HAP-1 (cell line): ENCODE data around the gene TGFB1.

Source experiments
- DNase-seq, 2 experiments: peaks; one replicate each; pipeline ENCODE4 v3.0.0-alpha.2; 2016 to 2020; ENCODE audit warnings: low spot score in 2 of 2
- H3K27me3 ChIP-seq: fragments of 250-450 bp; sonication (Bioruptor Pico); 2 replicates; pipeline ENCODE4 v1.5.1; 2020; ENCODE audit warnings: low read depth, mild to moderate bottlenecking, moderate library complexity
- H3K36me3 ChIP-seq: fragments of 250-450 bp; sonication (Bioruptor Pico); replicated peaks from 2 replicates; pipeline ENCODE4 v1.5.1; 2020; ENCODE audit warnings: mild to moderate bottlenecking
- H3K4me1 ChIP-seq: fragments of 250-450 bp; sonication (Bioruptor Pico); 2 replicates; pipeline ENCODE4 v1.5.1; 2020; ENCODE audit warnings: mild to moderate bottlenecking
- H3K4me3 ChIP-seq: fragments of 250-450 bp; sonication (Bioruptor Pico); 2 replicates; pipeline ENCODE4 v1.5.1; 2020; ENCODE audit warnings: mild to moderate bottlenecking, moderate library complexity
- H3K9me3 ChIP-seq: fragments of 250-450 bp; sonication (Bioruptor Pico); 2 replicates; pipeline ENCODE4 v1.5.1; 2020; ENCODE audit warnings: mild to moderate bottlenecking, moderate library complexity
- in situ Hi-C: fragments of 300-500 bp; cut with MboI; formaldehyde crosslinking; loops from 3 replicates; pipeline ENCODE4 v1.14.3; 2020; ENCODE audit warnings: low sequenced_read_pairs, inconsistent platforms, mixed read lengths

The TGFB1 gene

DNA sequence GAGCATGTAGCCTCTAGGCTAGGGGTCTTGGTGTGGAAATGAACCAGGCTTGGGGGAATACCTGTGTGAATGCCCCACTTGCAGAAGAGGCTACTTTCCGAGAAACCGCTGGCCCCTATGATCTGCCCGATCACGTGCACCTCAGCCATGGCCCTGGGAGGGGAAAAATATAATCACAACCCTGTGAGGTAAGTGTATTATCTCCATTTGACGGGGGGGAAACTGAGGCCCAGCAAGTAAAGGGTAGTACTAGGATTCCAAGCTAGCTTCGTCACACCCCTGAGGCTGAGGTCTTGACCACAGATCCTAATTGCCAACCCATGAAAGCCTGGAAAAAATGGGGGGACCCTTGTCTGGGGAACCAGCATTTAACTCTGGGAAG lies 9.6 kb upstream of the TGFB1 start:
- H3K4me1 ChIP-seq: peaks cover 5% of the 10 kb centered on the region
- no peaks in the 10 kb centered on the region for H3K9me3 ChIP-seq
- in situ Hi-C loops: no loop called here
- no peaks in the 10 kb centered on the region for H3K27me3 ChIP-seq
- no peak for DNase-seq
- H3K4me3 ChIP-seq: peak overlapping the region; percentile 80
- no peaks in the 10 kb centered on the region for H3K36me3 ChIP-seq

DNA sequence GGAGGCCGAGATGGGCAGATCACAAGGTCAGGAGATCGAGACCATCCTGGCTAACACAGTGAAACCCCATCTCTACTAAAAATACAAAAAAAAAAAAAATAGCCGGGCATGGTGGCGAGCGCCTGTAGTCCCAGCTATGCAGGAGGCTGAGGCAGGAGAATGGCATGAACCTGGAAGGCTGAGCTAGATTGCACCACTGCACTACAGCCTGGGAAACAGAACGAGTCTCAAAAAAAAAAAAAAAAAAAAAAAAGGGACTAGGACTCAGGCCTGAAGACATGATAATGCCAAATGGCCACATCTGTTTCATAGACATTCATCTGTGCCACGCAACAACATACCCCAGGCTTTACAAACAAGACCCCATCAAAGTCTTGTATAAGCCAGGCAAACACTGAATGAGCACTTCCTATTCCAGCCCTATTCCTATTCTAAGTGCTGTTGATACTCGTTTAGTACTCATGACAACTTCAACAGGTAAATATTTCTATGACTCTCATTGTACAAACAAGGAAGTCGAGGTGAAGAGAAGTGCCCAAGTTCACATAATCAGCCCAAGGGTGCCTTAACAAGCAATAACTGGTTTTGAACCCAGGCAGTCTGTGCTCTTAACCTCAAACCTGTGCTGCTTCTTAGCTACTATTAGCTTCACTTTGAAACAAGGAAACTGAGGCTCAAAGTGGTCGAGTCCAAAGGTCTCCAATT lies 8.6 kb upstream of the TGFB1 start:
- Histone ChIP-seq H3K9me3 (no peaks in the 10 kb centered on the region), H3K4me1 (peaks cover 5% of the 10 kb centered on the region), H3K4me3 (no peak overlapping the region), H3K36me3 (no peaks in the 10 kb centered on the region), H3K27me3 (no peaks in the 10 kb centered on the region)
- no peak for DNase-seq
- in situ Hi-C loops: no loop called here

- H3K27me3 ChIP-seq: no peaks in the 10 kb centered on the region
- no peaks in the 10 kb centered on the region for H3K36me3 ChIP-seq
- peaks cover 5% of the 10 kb centered on the region for H3K4me1 ChIP-seq
- no peak for DNase-seq
- H3K4me3 ChIP-seq: no peak overlapping the region
- no peaks in the 10 kb centered on the region for H3K9me3 ChIP-seq
- in situ Hi-C loops: no loop called here
These were observed 6.0 kb upstream of the TGFB1 start for GRCh38 chr19:41359741-41360140.

- in situ Hi-C loops: no loop called here
- Histone ChIP-seq H3K4me1 (peaks cover 3% of the 10 kb centered on the region; the same call in 1 of the 2 replicates), H3K36me3 (no peaks in the 10 kb centered on the region), H3K9me3 (no peaks in the 10 kb centered on the region), H3K27me3 (no peaks in the 10 kb centered on the region), H3K4me3 (no peak overlapping the region)
- no peak for DNase-seq
These were observed 4.0 kb upstream of the TGFB1 start for GRCh38 chr19:41357746-41358145.

DNA sequence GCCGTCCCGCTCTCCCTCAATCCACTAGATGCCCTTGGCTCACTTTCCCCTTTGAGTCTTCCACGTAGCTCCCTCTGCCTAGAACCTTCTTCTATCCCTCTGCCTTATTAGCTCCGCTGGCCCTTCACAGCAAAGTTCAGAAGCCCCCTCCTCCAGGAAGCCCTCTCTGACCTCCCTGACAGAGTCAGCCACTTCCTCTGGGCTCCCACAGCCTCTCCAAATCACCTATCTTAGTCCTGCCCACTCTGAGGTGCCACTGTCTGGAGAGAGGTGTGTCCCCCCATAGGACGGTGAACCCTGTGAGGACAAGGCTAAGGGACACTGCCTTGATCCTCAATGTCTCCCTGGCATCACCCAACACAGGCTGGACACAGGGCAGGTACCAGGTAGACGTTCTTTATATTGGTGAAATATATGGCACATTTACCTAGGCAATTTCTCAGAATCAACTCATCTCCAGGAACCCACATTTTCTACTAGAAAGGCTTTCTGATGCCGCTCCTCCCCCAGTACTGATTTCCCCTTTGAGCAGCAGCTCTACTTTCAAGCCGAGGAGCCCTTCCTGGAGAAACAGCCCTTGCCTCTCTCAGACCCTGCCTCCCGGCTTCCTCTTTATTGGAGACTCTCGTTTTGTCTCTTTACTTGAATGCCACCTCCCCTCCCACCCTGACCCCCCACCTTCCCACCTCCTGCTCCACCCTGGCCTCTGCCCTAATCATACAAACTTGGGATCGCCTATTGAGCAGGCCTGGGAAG lies 3.4 kb upstream of the TGFB1 start:
- no peaks in the 10 kb centered on the region for H3K9me3 ChIP-seq
- H3K27me3 ChIP-seq: no peaks in the 10 kb centered on the region
- DNase-seq: no peak
- H3K4me3 ChIP-seq: no peak overlapping the region
- H3K4me1 ChIP-seq: peaks cover 3% of the 10 kb centered on the region; the same call in 1 of the 2 replicates
- in situ Hi-C loops: no loop called here
- H3K36me3 ChIP-seq: no peaks in the 10 kb centered on the region

DNA sequence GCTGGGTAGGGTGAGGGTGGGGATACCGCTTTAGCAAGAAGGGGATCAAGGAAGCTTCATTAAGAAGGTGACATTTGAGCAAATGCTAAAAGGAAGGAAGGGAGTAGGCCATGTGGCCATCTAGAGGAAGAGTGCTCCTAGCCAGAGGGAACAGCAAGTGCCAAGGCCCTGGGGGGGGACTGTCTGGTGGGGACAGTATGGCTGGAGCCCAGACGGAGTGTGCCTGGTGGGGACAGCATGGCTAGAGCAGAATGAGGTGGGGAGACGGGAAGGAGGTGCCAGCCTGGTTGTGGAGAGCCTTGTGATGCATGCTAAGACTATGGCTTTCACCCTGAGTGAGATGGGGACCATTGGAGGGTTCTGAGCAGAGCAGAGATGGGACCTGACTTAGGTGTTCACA lies 2.1 kb upstream of the TGFB1 start:
- DNase-seq: no peak
- H3K36me3 ChIP-seq: no peaks in the 10 kb centered on the region
- H3K9me3 ChIP-seq: no peaks in the 10 kb centered on the region
- in situ Hi-C loops: no loop called here
- H3K4me1 ChIP-seq: peaks cover 3% of the 10 kb centered on the region; the same call in 1 of the 2 replicates
- no peak overlapping the region for H3K4me3 ChIP-seq
- no peaks in the 10 kb centered on the region for H3K27me3 ChIP-seq

DNA sequence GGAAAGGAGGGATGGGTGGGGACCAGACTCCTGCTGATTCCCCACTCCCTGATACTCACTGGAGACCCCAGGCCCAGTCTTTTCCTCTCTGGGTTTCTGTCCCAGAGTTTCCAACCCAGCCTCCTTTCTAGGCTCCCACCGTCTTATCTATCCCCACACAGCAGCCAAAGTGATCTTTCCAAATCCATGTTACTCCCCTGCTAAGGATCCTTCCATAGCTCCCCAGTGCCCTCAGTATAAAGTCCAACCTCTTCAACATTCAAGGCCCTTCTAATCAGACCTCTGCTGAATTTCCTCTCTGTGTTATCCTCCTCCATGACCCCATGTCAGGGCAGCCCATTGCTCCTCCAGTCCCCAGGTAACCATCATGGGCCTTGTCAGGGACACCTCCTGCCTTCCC lies 1.3 kb upstream of the TGFB1 start:
- Histone ChIP-seq H3K27me3 (no peaks in the 10 kb centered on the region), H3K4me3 (no peak overlapping the region), H3K4me1 (peaks cover 3% of the 10 kb centered on the region; the same call in 1 of the 2 replicates), H3K9me3 (no peaks in the 10 kb centered on the region), H3K36me3 (no peaks in the 10 kb centered on the region)
- no peak for DNase-seq
- in situ Hi-C loops: no loop called here

DNA sequence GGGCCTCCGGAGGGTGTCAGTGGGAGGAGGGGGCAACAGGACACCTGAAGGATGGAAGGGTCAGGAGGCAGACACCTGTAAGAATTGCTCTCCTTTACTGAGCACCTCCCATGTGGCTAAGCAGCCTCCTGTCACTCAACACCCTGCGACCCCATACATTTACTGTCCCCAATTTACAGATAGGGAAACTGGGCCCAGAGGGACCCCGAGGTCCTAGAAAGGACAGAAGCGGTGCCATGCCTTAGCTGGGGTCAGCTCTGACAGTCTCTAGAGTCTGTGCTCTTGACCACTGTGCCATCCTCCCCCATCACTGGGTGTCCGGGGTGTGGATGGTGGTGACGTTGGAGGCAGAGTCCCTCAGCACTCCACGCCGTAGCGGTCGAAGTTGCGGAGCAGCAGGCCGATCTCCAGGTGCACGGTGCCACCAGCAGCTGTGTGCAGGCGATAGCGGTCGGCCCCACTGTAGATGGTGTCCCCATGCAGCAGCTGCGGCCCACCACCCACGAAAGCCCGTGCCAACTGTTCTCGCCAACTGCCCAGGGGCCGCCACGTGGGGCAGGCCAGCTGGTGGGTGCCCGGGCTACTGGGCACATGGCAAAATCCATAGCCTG lies 726 bp upstream of the TGFB1 start:
- Histone ChIP-seq H3K27me3 (no peaks in the 10 kb centered on the region), H3K9me3 (no peaks in the 10 kb centered on the region), H3K4me3 (peak overlapping the region; percentile 73), H3K36me3 (no peaks in the 10 kb centered on the region), H3K4me1 (peaks cover 3% of the 10 kb centered on the region; the same call in 1 of the 2 replicates)
- DNase-seq: no peak
- in situ Hi-C loops: no loop called here

GRCh38 chr19:41352609-41353465 lies 885 bp downstream of the TGFB1 start:
- H3K4me1 ChIP-seq: peaks cover 3% of the 10 kb centered on the region; the same call in 1 of the 2 replicates
- DNase-seq: peak in 1 of 2 experiments; percentile 78
- peak overlapping the region; percentile 73 for H3K4me3 ChIP-seq
- H3K9me3 ChIP-seq: no peaks in the 10 kb centered on the region
- H3K36me3 ChIP-seq: no peaks in the 10 kb centered on the region
- in situ Hi-C loops: no loop called here
- H3K27me3 ChIP-seq: no peaks in the 10 kb centered on the region

DNA sequence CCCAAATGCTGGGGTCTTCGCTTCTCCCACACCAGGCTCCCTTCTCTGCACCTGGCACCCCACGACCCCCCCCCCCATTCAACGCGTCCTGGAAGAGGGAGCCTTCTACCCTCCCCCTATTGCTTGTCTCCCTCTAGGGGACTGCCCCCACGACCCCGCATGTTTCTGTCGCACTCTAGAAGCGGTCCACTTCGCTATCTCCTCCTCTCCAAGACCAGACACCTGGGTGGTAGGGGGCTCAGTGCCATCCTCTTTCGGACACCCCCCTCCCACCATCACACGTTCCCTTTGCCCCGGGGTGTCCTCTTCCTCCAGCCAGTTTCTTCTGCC lies 1.5 kb downstream of the TGFB1 start:
- Histone ChIP-seq H3K36me3 (no peaks in the 10 kb centered on the region; the same call in 1 of the 2 replicates), H3K9me3 (no peaks in the 10 kb centered on the region), H3K27me3 (no peaks in the 10 kb centered on the region), H3K4me3 (peak overlapping the region; percentile 73), H3K4me1 (peaks cover 3% of the 10 kb centered on the region; the same call in 1 of the 2 replicates)
- no peak for DNase-seq
- in situ Hi-C loops: no loop called here

DNA sequence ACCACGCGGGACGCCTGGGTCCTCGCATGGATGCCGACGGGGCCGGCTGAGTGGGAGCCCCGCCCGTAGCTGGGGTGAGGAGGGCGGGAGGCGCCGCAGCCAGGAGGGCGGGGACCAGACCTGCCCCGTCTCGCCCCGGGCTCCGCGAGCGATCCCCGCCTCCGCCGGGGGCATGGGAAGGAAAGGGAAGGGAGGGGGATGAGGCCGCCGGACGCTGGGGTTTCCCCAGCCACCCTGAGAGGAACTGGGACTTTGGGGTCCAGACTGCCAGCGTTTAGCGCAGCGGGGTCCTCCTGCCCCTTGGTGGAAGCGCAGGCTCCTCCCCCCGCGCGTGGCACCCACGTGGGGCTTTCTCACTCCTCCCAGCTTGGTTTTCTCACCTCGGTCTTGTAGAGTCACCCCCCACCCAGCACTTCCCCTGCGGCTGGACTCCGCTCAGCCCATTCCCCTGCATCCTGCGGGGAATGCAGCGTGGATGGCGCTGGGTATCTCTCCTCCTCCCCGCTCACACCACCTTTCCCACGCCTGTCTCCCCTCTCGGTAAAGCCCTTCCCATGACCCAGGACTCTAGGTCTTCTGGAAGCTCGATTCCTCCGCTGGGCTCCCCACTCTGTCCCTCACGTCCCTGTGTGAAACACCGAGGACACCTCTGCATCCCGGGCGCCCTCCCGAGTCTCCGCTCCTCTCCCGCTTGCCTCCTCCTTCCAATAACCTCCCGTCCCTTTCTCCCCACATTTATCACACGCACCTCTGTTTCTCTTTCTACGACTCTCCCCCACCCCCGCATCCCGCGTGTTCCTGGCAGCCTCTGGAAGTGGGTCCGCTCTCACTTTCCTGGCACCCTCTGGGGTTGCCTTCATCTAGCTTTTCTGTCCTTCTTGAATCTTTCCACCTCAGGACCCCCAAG lies 2.1 kb downstream of the TGFB1 start:
- Histone ChIP-seq H3K36me3 (no peaks in the 10 kb centered on the region; the same call in 1 of the 2 replicates), H3K4me3 (peak overlapping the region; percentile 73), H3K9me3 (no peaks in the 10 kb centered on the region), H3K27me3 (no peaks in the 10 kb centered on the region), H3K4me1 (peaks cover 3% of the 10 kb centered on the region; the same call in 1 of the 2 replicates)
- in situ Hi-C loops: no loop called here
- DNase-seq: peak; percentile 41 to 78

GRCh38 chr19:41350735-41351338 lies 2.9 kb downstream of the TGFB1 start:
- H3K27me3 ChIP-seq: no peaks in the 10 kb centered on the region
- no peak for DNase-seq
- H3K4me3 ChIP-seq: peak overlapping the region; percentile 73
- H3K9me3 ChIP-seq: no peaks in the 10 kb centered on the region
- in situ Hi-C loops: no loop called here
- H3K36me3 ChIP-seq: peaks cover 6% of the 10 kb centered on the region
- peaks cover 3% of the 10 kb centered on the region; the same call in 1 of the 2 replicates for H3K4me1 ChIP-seq
